GDM1 (cell line): ENCODE data around the gene CSF1R.

ENCODE experiments used
- DNase-seq: peaks from one replicate; lab custom pipeline; 2025; lab: John Stamatoyannopoulos, UW

The CSF1R gene

DNA sequence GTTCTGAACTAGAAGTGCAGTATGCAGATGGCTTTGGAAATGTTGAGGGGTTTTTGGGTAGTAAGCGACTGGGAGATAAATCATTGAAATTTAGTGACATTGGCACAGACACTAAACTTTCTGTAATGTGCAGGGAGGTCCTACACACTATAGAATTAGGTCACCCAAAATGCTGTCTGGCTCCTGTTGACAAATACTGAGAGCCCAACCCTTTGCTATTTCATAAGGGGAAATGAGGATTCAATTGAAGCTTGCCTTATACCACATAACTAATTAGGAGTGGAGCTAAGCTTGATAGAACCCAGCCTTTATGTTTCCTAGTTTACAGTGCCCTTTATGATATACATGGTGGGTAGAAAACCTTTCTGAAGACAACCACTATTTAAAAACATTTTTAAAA is 63.2 kb downstream of the CSF1R start:
- DNase-seq, result no peak

DNA sequence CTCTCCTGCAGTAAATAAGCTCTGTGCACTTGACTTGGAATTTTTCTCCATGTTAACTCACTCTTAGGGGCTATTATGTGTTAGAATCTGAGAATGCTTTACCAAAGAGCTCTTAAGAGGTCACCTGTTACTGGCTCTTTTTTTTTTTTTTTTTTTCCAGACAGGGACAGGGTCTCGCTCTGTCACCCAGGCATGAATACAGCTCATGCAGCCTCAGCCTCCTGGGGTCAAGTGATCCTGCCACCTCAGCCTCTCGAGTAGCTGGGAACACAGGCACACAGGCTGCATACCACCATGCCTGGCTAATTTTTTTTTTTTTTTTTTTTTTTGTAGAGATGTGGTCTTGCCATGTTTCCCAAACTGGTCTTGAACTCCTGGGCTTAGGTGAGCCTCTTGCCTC is 63.7 kb downstream of the CSF1R start:
- DNase-seq, result no peak

DNA sequence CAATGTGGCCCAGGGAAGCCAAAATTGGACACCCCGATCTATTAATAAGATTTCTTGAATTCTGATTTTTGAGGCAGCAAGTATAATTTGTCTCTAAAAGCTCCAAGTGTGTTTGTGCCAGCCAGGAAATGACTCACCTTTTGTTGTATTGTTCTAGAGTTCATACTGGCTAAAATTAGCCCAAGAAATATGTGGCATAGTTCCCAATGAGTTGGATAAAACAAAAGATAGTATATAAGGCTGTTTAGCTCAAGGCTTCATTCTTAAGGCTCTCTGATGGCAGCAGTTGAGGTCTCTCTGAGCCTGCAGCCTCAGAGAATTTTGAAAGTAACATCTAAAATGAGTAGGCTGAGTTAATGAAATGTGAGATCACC is 64.2 kb downstream of the CSF1R start:
- no peak for DNase-seq

DNA sequence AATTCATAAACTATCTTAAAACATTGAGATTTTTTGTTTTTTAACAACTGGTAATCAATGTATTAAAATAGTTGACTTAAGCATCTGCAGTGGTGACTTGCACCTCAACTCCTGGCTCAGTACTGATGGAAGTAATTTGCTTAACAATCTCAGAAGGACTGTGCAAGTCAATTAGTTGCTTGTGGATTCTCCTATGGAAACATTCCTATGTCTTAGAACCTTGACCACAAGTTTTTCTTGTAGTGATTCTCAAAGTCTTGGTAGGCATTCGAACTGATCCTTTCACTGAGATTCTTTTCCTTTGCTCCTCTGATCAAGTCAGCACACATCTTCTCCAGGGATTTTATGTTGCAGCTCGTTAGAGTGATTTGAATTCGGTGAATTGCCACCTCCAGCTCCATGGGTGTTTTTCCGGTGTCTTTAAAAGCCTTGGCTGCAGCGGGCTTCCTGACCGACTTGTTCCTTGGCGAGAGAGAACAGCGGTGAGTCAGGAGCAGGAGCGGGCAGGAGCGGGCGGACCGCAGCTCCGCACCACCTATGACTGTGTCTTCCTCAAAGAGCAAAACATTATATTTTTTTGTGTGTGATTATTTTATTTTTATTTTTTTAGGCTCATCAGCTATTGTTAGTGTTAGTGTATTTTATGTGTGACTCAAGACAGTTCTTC is 64.7 kb downstream of the CSF1R start:
- DNase-seq, result no peak

DNA sequence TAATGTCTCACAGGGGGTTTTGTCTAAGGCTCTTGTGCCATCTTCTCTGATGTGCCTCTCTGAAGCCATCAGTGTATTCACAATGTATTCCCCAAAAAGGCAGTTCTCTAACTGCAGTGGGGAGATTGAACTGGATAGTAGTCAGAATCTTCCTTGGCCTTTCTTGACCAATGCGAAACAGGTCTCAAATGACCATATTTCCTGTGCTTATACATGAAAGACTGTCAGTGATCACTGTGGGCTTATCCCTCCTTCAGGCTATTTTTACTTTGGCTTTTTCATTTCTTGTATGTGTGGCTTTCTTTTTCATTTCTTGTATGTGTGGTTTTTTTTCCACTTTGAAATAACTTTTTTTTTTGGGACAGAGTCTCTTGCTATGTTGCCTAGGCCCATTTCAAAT is 66.1 kb downstream of the CSF1R start:
- no peak for DNase-seq

DNA sequence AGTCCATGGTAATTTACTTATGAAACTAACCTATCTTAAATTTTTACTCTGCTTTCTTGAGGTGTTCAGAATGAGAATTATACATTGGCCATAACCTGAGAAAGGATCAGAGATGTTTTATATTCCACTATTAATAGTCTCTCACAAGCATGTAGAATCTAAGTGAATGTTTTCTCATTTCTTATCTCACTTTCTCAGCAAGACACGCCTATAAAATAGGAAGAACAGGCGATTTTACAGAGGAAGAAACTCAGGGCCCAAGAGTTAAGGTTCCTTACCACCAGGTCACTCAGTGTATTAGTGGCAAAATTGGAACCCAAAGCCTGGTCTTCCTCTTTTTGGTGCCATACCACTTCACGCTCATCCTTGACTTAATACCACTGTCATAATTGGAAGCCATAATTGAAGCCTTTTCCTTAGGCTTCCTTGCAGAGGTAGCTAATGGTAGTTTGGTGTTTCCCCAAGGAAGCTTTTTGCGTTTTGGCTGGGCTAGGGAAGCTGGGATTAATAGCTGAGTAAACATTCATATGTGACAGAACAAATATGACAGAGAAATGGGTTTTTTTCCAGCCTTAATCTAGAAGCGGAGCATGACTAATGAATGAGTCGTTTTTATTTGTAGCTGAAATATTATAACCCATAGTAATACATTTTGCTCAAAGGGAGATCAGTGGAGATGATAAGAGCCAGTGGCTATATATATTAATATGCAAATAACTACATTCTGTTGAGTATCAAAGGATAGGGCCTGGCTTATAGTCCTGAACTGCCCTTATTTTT is 68.9 kb downstream of the CSF1R start:
- DNase-seq, result no peak

DNA sequence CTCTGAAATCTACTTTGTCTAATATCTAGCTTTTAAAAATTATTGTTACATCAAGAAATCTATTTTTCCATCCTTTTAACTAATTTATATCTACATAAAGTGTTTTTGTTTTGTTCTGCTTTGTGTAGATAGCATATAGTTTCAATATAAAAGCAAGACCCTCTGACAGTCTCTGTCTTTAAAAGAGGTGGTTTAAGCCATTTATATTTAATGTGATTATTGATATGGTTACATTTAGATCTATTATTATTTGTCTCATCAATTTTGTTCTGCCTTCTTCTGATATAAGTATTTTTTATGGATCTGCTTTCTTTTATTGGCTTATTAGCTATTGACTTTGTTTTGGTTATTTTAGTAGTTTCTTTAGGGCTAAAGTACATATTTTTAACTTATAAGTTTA is 69.8 kb downstream of the CSF1R start:
- DNase-seq, result no peak

DNA sequence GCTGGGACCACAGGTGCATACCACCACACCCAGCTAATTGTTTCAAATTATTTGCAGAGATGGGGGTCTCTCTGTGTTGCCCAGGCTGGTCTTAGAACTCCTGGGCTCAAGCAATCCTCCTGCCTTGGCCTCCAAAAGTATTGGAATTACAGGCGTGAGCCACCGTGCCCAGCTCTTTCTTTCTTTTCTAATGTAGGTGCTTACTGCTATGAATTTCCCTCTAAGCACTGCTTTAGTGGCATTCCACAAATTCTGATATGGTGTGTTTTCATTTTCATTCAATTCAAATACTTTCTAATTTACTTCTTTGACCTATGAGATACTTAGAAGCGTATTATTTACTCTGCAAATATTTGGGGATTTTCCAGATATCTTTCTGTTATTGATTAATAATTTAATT is 70.9 kb downstream of the CSF1R start:
- no peak for DNase-seq

DNA sequence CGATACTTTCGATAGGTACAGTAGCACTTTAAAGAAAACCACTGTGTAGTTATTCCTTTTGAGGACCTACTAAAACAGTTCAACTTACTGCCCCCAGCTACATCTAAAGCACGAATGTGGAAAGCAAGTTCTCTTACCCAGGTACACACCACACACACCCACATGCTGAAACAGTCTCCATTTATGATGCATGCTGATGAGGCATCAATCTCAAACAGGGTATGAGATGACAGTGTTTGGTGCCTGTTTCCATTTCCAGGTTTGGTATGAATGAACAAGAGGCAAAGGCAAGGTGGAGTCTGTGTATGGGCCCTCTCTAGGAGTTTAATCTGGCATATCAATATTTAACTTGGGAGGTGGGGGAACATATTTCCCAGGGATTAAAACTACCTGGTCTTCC is 71.9 kb downstream of the CSF1R start:
- DNase-seq, result no peak

DNA sequence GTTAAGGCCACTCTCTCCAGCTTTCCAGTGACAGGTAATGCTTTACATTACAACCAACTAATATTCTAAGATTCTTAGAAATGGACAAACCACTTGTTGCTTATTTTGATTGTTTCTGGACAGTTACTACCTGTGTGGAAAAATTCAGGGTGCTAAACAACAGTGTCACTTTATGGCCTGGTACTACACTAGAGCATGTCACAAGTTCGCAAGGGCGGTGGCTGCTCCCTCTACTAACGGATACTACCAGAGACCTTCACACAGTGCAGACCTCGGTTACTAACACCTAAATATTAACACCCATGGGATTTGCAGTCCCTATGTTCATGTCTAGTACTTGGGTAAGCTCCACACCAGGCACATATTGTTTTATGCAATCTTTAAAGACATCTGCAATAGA is 72.4 kb downstream of the CSF1R start:
- no peak for DNase-seq

DNA sequence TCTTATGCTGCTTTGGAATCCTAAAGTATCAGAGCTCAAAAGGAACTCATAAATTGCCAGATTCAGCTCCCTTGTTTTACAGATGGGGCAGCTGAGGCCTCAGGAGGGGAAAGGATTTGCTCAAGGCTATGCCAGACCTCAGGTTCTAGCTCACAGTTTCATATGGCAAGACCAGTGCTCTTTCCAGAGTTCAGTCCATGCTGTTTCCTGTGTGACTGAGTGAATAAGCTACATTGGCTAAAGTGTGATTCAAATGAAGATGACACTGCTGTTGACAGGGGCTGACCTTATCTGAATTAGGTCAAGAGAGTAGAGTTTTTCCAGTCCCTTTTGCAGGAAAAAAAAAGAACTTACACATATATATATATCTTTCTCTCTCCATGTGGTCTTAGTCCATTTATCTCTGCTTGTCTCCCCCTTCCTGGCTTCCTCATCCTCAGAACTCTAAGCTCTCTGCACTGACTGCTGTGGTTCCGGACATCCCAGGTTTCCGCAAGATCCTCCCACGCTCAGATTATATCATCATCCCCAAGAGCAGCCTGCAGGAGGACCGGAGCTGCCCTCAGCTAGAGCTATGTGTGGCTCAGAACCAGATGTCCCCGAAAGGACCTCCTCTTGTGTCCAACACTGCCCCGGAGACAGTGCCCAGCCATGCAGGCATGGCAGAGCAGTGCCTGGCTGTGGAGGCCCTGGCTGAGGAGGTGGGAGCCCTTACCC is 76.5 kb downstream of the CSF1R start:
- no peak for DNase-seq

DNA sequence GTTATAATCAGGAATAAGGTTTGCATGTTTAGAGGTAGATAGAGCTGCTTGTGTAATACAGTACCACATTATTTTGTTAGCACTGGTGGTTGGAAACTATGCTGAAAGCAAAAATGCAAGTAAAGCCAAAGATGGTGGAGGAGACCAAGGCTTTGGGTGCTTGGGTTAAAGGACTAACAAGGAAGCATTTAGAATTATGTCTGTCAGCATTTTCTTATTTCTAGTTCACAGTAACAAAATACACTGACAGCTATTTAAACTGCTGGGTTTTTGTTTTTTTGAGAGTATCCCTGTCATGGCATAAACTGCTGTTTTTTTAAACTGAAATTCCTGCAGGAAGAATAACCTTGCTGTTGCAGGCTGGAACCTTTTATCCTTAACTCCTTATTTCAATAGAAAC is 79.3 kb downstream of the CSF1R start:
- DNase-seq, result no peak

DNA sequence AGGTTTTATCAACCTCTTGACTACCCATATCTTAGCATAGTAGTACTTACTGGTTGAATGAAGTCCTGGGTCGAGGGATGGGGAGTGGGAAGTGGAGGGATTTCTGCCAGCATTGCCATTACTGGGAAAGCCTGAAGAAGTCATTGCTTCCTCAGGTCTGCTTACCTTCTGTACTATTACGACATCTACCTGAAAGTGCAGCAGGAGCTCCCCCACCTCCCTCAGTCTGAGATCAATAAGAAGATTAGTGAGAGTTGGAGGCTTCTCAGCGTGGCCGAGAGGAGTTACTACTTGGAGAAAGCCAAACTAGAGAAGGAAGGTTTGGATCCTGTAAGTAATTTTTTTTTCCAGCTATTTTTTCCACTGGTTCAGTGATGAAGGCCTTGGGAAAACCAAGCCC is 80.0 kb downstream of the CSF1R start:
- no peak for DNase-seq
